Measurements from ENCODE around the gene NOL9. TPM values are rescaled to one million over a fixed set of nuclear protein-coding genes. Genes with fewer than 3 reads are reported as not detected.

NOL9 gene
- total RNA-seq, 1 experiment from 2014 or later = 37.6 TPM

GRCh38 chr1:6517435-6517851 is 36.9 kb downstream of the NOL9 start:
- no peaks in the 10 kb centered on the region for H3K9me2 ChIP-seq (replicated peaks; ENCODE audit: insufficient read depth, low read length)
- H3K4me3 ChIP-seq (ENCODE audit: low read length) = no peak overlapping the region
- no peaks in the 10 kb centered on the region for H4K20me1 ChIP-seq (ENCODE audit: insufficient read depth, low read depth, low read length)
- H3K9ac ChIP-seq (ENCODE audit: low read length) = no peak overlapping the region
- no peak overlapping the region for H3K4me2 ChIP-seq (ENCODE audit: low read depth, low read length, poor library complexity, severe bottlenecking)
- H3K27ac ChIP-seq (ENCODE audit: low read length) = no peak overlapping the region
- H3K36me3 ChIP-seq (ENCODE audit: insufficient read depth, low read length) = no peaks in the 10 kb centered on the region
- no peaks in the 10 kb centered on the region for H3K79me2 ChIP-seq (ENCODE audit: low read length)
- H2AFZ ChIP-seq (ENCODE audit: low read length) = no peak overlapping the region
- no peak for DNase-seq
- H3K4me1 ChIP-seq (ENCODE audit: low read length) = no peaks in the 10 kb centered on the region
- no peaks in the 10 kb centered on the region for H3K27me3 ChIP-seq (ENCODE audit: low read length)
- H3K9me3 ChIP-seq (ENCODE audit: low read length) = no peaks in the 10 kb centered on the region

DNA sequence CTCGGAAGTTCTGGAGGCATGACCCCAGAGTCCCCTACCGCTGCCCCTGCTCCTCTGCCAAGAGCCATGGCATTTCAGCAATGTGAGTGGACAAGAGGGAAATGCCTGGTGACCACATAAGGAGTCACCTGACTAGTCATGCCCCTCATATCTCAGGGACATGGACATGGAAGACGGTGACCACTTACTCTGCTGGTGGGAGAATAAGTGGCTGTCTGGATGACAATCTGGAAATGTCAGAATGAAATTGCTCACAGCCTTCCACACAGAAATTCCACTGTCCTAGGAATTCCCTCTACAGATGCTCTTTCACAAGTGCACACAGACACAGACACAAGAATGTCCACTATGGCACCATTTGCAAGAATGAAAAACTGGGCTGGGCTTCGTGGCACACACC is 38.5 kb downstream of the NOL9 start:
- no peak overlapping the region for H3K4me2 ChIP-seq (ENCODE audit: low read depth, low read length, poor library complexity, severe bottlenecking)
- no peak overlapping the region for H3K9ac ChIP-seq (ENCODE audit: low read length)
- no peaks in the 10 kb centered on the region for H3K36me3 ChIP-seq (ENCODE audit: insufficient read depth, low read length)
- H3K4me1 ChIP-seq (ENCODE audit: low read length) = no peaks in the 10 kb centered on the region
- no peak overlapping the region for H3K27ac ChIP-seq (ENCODE audit: low read length)
- no peaks in the 10 kb centered on the region for H4K20me1 ChIP-seq (ENCODE audit: insufficient read depth, low read depth, low read length)
- H3K9me2 ChIP-seq (replicated peaks; ENCODE audit: insufficient read depth, low read length) = no peaks in the 10 kb centered on the region
- H3K4me3 ChIP-seq (ENCODE audit: low read length) = no peak overlapping the region
- H2AFZ ChIP-seq (ENCODE audit: low read length) = no peak overlapping the region
- no peaks in the 10 kb centered on the region for H3K9me3 ChIP-seq (ENCODE audit: low read length)
- no peak for DNase-seq
- H3K27me3 ChIP-seq (ENCODE audit: low read length) = no peaks in the 10 kb centered on the region
- no peaks in the 10 kb centered on the region for H3K79me2 ChIP-seq (ENCODE audit: low read length)

- Histone ChIP-seq H4K20me1 (ENCODE audit: insufficient read depth, low read depth, low read length) (no peaks in the 10 kb centered on the region), H3K36me3 (ENCODE audit: insufficient read depth, low read length) (no peaks in the 10 kb centered on the region), H3K9ac (ENCODE audit: low read length) (no peak overlapping the region), H3K4me1 (ENCODE audit: low read length) (no peaks in the 10 kb centered on the region), H3K27me3 (ENCODE audit: low read length) (no peaks in the 10 kb centered on the region), H3K9me3 (ENCODE audit: low read length) (no peaks in the 10 kb centered on the region), H3K27ac (ENCODE audit: low read length) (no peak overlapping the region), H2AFZ (ENCODE audit: low read length) (no peak overlapping the region), H3K4me3 (ENCODE audit: low read length) (no peak overlapping the region), H3K9me2 (replicated peaks; ENCODE audit: insufficient read depth, low read length) (no peaks in the 10 kb centered on the region), H3K4me2 (ENCODE audit: low read depth, low read length, poor library complexity, severe bottlenecking) (no peak overlapping the region), H3K79me2 (ENCODE audit: low read length) (no peaks in the 10 kb centered on the region)
- DNase-seq = no peak
These were observed 41.0 kb downstream of the NOL9 start for GRCh38 chr1:6513320-6513801.

DNA sequence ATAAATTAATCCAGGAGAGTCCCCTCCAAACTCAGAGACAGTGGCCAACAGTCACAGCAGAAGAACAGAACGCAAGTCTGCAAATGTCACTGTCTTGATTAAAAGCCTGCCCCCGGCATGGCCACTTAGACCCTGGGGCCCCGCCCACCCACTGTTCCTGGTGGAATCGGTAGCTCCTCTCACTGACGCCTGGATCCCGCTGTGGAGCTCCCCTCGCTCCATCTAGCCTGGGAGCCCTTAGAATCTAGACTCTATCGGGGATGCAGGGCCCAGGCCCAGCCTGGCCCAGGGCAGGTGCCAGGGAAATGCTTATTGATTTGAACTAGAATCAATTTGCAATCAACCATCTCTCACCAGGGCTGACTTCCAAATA is 41.4 kb downstream of the NOL9 start:
- H3K4me2 ChIP-seq (ENCODE audit: low read depth, low read length, poor library complexity, severe bottlenecking) = no peak overlapping the region

DNA sequence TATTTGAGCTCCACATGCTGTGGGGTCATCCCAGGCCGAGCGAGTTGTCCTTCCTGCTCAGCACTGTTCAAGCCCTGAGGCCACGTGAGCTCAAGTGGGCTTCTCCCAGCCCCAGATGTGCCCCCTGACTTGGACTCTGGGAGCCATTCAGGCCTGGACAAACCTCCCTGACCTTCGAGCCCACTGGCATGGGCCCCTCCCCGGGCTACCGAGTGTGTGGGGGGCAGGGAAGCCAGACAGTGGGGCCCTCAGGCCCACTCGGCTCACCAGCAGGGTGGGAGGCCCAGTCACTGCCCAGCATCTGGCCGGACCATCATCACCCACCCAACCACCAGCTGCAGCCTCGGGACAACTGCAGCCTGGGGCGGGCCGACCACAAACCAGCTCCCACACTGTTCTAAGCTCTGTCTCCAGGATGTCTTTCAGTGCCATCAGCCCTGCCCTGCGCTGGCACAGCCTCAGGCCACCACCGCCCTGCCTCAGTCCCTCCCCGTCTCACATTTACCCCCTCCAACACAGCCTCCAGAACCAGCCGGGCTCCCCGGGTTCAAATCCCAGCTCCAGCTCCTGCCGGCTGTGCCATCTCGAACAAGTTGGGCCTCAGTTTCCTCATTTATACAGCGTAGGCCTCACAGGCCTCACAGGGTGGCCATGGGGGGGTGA is 41.9 kb downstream of the NOL9 start:
- Histone ChIP-seq H3K9me2 (replicated peaks; ENCODE audit: insufficient read depth, low read length) (no peaks in the 10 kb centered on the region), H3K4me3 (ENCODE audit: low read length) (no peak overlapping the region), H3K79me2 (ENCODE audit: low read length) (no peaks in the 10 kb centered on the region), H3K9ac (ENCODE audit: low read length) (no peak overlapping the region), H3K9me3 (ENCODE audit: low read length) (no peaks in the 10 kb centered on the region), H3K4me2 (ENCODE audit: low read depth, low read length, poor library complexity, severe bottlenecking) (no peak overlapping the region), H3K27me3 (ENCODE audit: low read length) (no peaks in the 10 kb centered on the region), H3K4me1 (ENCODE audit: low read length) (no peaks in the 10 kb centered on the region), H4K20me1 (ENCODE audit: insufficient read depth, low read depth, low read length) (no peaks in the 10 kb centered on the region), H3K27ac (ENCODE audit: low read length) (no peak overlapping the region), H3K36me3 (ENCODE audit: insufficient read depth, low read length) (no peaks in the 10 kb centered on the region), H2AFZ (ENCODE audit: low read length) (no peak overlapping the region)
- DNase-seq = no peak

More for the DNA sequence above, 41.4 kb downstream of the NOL9 start:
- H3K36me3 ChIP-seq (ENCODE audit: insufficient read depth, low read length) = no peaks in the 10 kb centered on the region
- H3K27ac ChIP-seq (ENCODE audit: low read length) = no peak overlapping the region
- no peaks in the 10 kb centered on the region for H3K79me2 ChIP-seq (ENCODE audit: low read length)
- H4K20me1 ChIP-seq (ENCODE audit: insufficient read depth, low read depth, low read length) = no peaks in the 10 kb centered on the region
- no peaks in the 10 kb centered on the region for H3K4me1 ChIP-seq (ENCODE audit: low read length)
- H3K9me3 ChIP-seq (ENCODE audit: low read length) = no peaks in the 10 kb centered on the region
- H2AFZ ChIP-seq (ENCODE audit: low read length) = no peak overlapping the region
- H3K9ac ChIP-seq (ENCODE audit: low read length) = no peak overlapping the region
- H3K27me3 ChIP-seq (ENCODE audit: low read length) = no peaks in the 10 kb centered on the region
- no peak overlapping the region for H3K4me3 ChIP-seq (ENCODE audit: low read length)
- DNase-seq = no peak
- H3K9me2 ChIP-seq (replicated peaks; ENCODE audit: insufficient read depth, low read length) = no peaks in the 10 kb centered on the region

DNA sequence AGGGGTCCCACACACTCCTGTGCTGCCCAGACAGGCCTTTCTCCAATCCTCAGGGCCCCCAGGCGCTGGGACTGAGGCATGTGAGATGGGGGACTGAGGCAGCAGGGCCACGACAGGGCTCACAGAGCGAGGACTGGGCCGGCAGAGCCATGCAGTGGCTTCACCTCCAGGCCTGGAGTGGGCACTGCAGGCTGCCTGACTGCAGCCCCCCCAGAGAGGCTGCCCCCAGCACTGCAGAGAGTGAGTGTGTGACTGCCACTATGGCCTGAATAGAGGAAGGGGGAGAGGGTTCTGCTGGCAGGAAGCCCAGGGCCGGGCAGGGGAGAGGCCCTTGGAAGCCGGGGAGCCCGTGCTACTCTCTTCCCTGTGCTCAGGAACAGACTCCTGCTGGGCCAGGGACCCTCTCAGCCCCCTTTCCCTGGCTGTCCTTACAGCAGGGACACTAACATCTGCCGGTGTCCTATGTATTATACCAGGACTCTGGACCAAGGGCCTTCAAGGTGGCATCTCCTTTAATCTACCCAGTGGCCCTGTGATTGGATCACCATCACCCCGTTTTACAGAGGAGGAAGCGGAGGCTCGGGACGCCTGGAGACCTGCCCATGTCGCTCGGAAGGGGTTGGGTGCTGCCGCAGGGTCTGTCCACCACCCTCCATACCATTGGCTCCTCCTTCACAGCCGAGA is 42.6 kb downstream of the NOL9 start:
- Histone ChIP-seq H3K27ac (ENCODE audit: low read length) (no peak overlapping the region), H4K20me1 (ENCODE audit: insufficient read depth, low read depth, low read length) (no peaks in the 10 kb centered on the region), H3K79me2 (ENCODE audit: low read length) (no peaks in the 10 kb centered on the region), H3K4me1 (ENCODE audit: low read length) (no peaks in the 10 kb centered on the region), H3K4me3 (ENCODE audit: low read length) (no peak overlapping the region), H2AFZ (ENCODE audit: low read length) (no peak overlapping the region), H3K9me3 (ENCODE audit: low read length) (no peaks in the 10 kb centered on the region), H3K36me3 (ENCODE audit: insufficient read depth, low read length) (no peaks in the 10 kb centered on the region), H3K9me2 (replicated peaks; ENCODE audit: insufficient read depth, low read length) (no peaks in the 10 kb centered on the region), H3K27me3 (ENCODE audit: low read length) (no peaks in the 10 kb centered on the region), H3K9ac (ENCODE audit: low read length) (no peak overlapping the region), H3K4me2 (ENCODE audit: low read depth, low read length, poor library complexity, severe bottlenecking) (no peak overlapping the region)
- DNase-seq = no peak

DNA sequence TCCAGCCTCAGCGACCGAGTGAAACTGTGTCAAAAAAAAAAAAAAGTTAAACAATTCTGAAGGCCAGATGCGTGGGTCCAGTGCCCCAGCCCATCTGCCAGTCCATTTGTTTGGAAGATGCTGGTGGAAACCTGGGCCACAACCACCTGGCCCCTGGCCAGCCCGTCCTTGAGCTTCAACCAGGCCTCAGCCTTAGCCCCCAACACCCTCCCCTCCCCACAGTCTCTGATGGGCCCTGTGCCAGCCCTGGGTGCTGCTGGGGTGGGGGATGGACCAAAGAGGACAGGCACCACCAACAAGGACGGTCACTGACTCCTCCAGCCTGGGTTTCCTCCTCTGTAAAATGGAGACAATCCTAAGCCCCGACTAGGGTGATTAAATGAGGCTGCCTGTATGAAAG is 43.3 kb downstream of the NOL9 start:
- Histone ChIP-seq H2AFZ (ENCODE audit: low read length) (no peak overlapping the region), H3K4me2 (ENCODE audit: low read depth, low read length, poor library complexity, severe bottlenecking) (no peak overlapping the region), H3K27ac (ENCODE audit: low read length) (no peak overlapping the region), H3K4me1 (ENCODE audit: low read length) (no peaks in the 10 kb centered on the region), H3K4me3 (ENCODE audit: low read length) (no peak overlapping the region), H4K20me1 (ENCODE audit: insufficient read depth, low read depth, low read length) (no peaks in the 10 kb centered on the region), H3K27me3 (ENCODE audit: low read length) (no peaks in the 10 kb centered on the region), H3K9me2 (replicated peaks; ENCODE audit: insufficient read depth, low read length) (no peaks in the 10 kb centered on the region), H3K36me3 (ENCODE audit: insufficient read depth, low read length) (no peaks in the 10 kb centered on the region), H3K9me3 (ENCODE audit: low read length) (no peaks in the 10 kb centered on the region), H3K9ac (ENCODE audit: low read length) (no peak overlapping the region), H3K79me2 (ENCODE audit: low read length) (no peaks in the 10 kb centered on the region)
- DNase-seq = no peak

- Histone ChIP-seq H2AFZ (ENCODE audit: low read length) (no peak overlapping the region), H3K9me3 (ENCODE audit: low read length) (no peaks in the 10 kb centered on the region), H3K27ac (ENCODE audit: low read length) (no peak overlapping the region), H3K79me2 (ENCODE audit: low read length) (no peaks in the 10 kb centered on the region), H3K4me1 (ENCODE audit: low read length) (no peaks in the 10 kb centered on the region), H3K27me3 (ENCODE audit: low read length) (no peaks in the 10 kb centered on the region), H3K4me3 (ENCODE audit: low read length) (no peak overlapping the region), H3K9me2 (replicated peaks; ENCODE audit: insufficient read depth, low read length) (no peaks in the 10 kb centered on the region), H3K9ac (ENCODE audit: low read length) (no peak overlapping the region), H4K20me1 (ENCODE audit: insufficient read depth, low read depth, low read length) (no peaks in the 10 kb centered on the region), H3K36me3 (ENCODE audit: insufficient read depth, low read length) (no peaks in the 10 kb centered on the region), H3K4me2 (ENCODE audit: low read depth, low read length, poor library complexity, severe bottlenecking) (no peak overlapping the region)
- no peak for DNase-seq
These were observed 43.8 kb downstream of the NOL9 start for GRCh38 chr1:6510493-6510892.

Data from Karpas-422 (cell line).